SH-SY5Y (cell line): Measurements from ENCODE around the gene PIPOX.

Source experiments
- GATA2 ChIP-seq: IDR thresholded peaks from 2 replicates; pipeline ENCODE4 v1.6.1; 2011; ENCODE audit warnings: mild to moderate bottlenecking, low read depth, low read length
- GATA3 ChIP-seq: IDR thresholded peaks from 2 replicates; pipeline ENCODE4 v1.6.1; 2011; ENCODE audit warnings: low read depth, mild to moderate bottlenecking, low read length, moderate library complexity

DNA sequence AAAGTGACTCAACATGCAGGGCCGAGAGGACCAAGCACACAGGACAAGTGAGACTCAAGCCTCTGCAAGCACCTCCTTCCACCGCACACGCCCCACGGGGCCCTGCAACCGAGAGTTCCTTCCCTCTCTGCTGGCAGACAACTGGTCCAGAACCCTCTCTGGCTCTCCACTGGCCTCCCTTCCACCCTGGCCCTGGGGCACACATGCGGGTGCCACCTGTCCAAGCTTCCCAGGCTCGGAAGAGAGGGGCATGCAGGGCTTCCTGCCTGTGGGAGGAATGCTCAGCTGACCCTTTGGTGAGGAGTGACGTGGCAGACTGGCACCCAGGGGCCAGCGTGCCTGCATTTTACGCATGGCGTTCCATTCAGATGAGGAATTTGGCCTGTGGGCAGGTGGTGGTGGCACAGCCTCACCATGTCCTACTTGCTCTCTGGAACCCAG, 59.8 kb downstream of the PIPOX start:
- TF ChIP-seq GATA2 (no peak), GATA3 (no peak)
